ENCODE data around the gene SEPTIN10. TPM values are rescaled to one million over a fixed set of nuclear protein-coding genes. Genes with fewer than 3 reads are reported as not detected.

Gene SEPTIN10
- total RNA-seq, 1 experiment from 2014 or later: 113 TPM

DNA sequence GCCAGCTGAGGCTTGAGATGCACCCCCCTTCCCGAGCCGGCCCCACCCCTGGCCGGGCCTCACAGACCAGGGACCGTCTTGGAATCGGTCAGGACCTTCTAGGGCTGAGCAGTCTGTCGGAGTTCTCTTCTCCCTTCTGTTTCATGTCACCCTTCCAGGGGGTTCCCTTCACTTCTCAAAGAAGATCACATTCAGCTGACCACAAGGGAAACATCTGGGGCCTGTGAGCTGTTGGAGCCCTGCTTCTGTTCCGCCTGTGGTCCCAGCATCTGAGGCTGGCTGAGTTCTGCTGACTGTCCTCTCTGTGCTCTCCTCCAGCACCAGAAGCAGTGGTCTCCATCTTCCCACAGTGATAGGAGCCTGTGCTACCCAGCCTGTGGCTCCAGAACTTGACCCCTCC is 106.5 kb downstream of the SEPTIN10 start:
- no peak overlapping the region for H3K4me2 ChIP-seq (ENCODE audit: low read length)
- H3K36me3 ChIP-seq (ENCODE audit: control insufficient read depth in 1 of 2, insufficient read depth in 2 of 2, low read length in 2 of 2): no peaks in the 10 kb centered on the region
- H4K20me1 ChIP-seq (ENCODE audit: insufficient read depth): no peaks in the 10 kb centered on the region
- H3K4me1 ChIP-seq (ENCODE audit: control insufficient read depth in 1 of 2, insufficient read depth in 2 of 2, low read length in 2 of 2): no peaks in the 10 kb centered on the region
- no peak overlapping the region for H3K9ac ChIP-seq (ENCODE audit: low read length)
- H2AFZ ChIP-seq (ENCODE audit: low read depth, low read length, poor library complexity, severe bottlenecking): no peak overlapping the region
- ATAC-seq (no peak), DNase-seq (ENCODE audit: low read depth, low spot score) (no peak)
- no TSS peak for BruUV-seq (replicated peaks)
- no peak overlapping the region for H3K4me3 ChIP-seq (replicated peaks in 1 of 2; ENCODE audit: low read depth in 1 of 2, low read length in 2 of 2)
- intact Hi-C loops (cut with micrococcal nuclease): no loop called here
- H3K27me3 ChIP-seq (ENCODE audit: insufficient read depth, low read length): no peaks in the 10 kb centered on the region
- no peaks in the 10 kb centered on the region for H3K9me2 ChIP-seq (ENCODE audit: insufficient read depth)
- POLR2A ChIA-PET: no interaction called here
- RAD21 ChIA-PET (ENCODE audit: low non-redundant PET in 1 of 2, low total read pairs in 2 of 2, uncharacterized antibody in 2 of 2, unreplicated experiment in 2 of 2): no interaction called here
- TF ChIP-seq YY1 (IDR thresholded peaks at IDR 0.05; ENCODE audit: extremely low read depth, insufficient replicate concordance, low read depth, low read length): no peak
- no peak for TF ChIP-seq CEBPB (IDR thresholded peaks at IDR 0.05; ENCODE audit: low read depth)
- TF ChIP-seq, protein P1, sequence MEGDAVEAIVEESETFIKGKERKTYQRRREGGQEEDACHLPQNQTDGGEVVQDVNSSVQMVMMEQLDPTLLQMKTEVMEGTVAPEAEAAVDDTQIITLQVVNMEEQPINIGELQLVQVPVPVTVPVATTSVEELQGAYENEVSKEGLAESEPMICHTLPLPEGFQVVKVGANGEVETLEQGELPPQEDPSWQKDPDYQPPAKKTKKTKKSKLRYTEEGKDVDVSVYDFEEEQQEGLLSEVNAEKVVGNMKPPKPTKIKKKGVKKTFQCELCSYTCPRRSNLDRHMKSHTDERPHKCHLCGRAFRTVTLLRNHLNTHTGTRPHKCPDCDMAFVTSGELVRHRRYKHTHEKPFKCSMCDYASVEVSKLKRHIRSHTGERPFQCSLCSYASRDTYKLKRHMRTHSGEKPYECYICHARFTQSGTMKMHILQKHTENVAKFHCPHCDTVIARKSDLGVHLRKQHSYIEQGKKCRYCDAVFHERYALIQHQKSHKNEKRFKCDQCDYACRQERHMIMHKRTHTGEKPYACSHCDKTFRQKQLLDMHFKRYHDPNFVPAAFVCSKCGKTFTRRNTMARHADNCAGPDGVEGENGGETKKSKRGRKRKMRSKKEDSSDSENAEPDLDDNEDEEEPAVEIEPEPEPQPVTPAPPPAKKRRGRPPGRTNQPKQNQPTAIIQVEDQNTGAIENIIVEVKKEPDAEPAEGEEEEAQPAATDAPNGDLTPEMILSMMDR (IDR thresholded peaks at IDR 0.05 in 2 of 3, conservative IDR thresholded peaks at IDR 0.05 in 1 of 3; ENCODE audit: borderline replicate concordance in 1 of 3, insufficient read depth in 1 of 3, low read depth in 2 of 3, low read length in 2 of 3): no peak
- TF ChIP-seq EZH2phosphoT487 (IDR thresholded peaks at IDR 0.05; ENCODE audit: borderline replicate concordance): no peak
- TF ChIP-seq, protein P2, sequence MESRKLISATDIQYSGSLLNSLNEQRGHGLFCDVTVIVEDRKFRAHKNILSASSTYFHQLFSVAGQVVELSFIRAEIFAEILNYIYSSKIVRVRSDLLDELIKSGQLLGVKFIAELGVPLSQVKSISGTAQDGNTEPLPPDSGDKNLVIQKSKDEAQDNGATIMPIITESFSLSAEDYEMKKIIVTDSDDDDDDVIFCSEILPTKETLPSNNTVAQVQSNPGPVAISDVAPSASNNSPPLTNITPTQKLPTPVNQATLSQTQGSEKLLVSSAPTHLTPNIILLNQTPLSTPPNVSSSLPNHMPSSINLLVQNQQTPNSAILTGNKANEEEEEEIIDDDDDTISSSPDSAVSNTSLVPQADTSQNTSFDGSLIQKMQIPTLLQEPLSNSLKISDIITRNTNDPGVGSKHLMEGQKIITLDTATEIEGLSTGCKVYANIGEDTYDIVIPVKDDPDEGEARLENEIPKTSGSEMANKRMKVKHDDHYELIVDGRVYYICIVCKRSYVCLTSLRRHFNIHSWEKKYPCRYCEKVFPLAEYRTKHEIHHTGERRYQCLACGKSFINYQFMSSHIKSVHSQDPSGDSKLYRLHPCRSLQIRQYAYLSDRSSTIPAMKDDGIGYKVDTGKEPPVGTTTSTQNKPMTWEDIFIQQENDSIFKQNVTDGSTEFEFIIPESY (IDR thresholded peaks at IDR 0.05; ENCODE audit: extremely low read depth, insufficient replicate concordance, low read length): no peak
- no peak for TF ChIP-seq POLR2A (IDR thresholded peaks at IDR 0.05; ENCODE audit: borderline replicate concordance, extremely low read depth, insufficient read depth, insufficient read length)
- TF ChIP-seq ZFX (IDR thresholded peaks at IDR 0.05): no peak
- TF ChIP-seq, protein P3, sequence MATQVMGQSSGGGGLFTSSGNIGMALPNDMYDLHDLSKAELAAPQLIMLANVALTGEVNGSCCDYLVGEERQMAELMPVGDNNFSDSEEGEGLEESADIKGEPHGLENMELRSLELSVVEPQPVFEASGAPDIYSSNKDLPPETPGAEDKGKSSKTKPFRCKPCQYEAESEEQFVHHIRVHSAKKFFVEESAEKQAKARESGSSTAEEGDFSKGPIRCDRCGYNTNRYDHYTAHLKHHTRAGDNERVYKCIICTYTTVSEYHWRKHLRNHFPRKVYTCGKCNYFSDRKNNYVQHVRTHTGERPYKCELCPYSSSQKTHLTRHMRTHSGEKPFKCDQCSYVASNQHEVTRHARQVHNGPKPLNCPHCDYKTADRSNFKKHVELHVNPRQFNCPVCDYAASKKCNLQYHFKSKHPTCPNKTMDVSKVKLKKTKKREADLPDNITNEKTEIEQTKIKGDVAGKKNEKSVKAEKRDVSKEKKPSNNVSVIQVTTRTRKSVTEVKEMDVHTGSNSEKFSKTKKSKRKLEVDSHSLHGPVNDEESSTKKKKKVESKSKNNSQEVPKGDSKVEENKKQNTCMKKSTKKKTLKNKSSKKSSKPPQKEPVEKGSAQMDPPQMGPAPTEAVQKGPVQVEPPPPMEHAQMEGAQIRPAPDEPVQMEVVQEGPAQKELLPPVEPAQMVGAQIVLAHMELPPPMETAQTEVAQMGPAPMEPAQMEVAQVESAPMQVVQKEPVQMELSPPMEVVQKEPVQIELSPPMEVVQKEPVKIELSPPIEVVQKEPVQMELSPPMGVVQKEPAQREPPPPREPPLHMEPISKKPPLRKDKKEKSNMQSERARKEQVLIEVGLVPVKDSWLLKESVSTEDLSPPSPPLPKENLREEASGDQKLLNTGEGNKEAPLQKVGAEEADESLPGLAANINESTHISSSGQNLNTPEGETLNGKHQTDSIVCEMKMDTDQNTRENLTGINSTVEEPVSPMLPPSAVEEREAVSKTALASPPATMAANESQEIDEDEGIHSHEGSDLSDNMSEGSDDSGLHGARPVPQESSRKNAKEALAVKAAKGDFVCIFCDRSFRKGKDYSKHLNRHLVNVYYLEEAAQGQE (IDR thresholded peaks at IDR 0.05; ENCODE audit: low read depth): no peak
- no peak for TF ChIP-seq EZH2 (IDR thresholded peaks at IDR 0.05)
- CTCF ChIA-PET: no interaction called here
- no peaks in the 10 kb centered on the region for H3K79me2 ChIP-seq (ENCODE audit: insufficient read depth, low read length)
- H3K27ac ChIP-seq (ENCODE audit: low read depth, low read length): no peak overlapping the region
- H3K9me3 ChIP-seq (ENCODE audit: control insufficient read depth in 1 of 2, insufficient read depth in 1 of 2, low read depth in 1 of 2, low read length in 2 of 2): no peaks in the 10 kb centered on the region
